KG1 (cell line): Measurements from ENCODE around the gene BPIFB6.
"Not testable (repeated sequence)": the region's sequence is repeated elsewhere in the genome, so short reads cannot be mapped to it uniquely, and the experiment has no call there.

Source experiments
- DNase-seq: peaks from one replicate; lab custom pipeline; 2025; lab: John Stamatoyannopoulos, UW

BPIFB6 gene

DNA sequence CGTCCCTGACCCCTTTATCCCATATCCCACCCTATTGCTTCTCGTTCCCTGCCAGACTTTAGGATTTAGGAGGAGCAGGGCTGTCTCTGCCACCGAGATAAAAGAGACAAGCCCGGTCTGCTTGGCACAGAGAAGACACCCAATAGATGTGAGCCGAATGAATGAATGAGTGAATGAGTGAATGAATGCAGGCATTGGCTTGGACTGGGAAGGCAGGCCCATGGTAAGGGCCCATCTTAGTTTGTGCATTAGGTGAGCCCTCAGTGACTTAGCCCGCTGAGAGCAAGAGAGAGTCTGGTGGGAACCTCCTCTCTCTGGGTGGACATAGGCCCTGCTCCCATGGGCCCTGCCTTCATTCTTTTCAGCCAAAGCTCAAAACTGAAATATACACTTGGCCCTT is 879 bp upstream of the BPIFB6 start:
- no peak for DNase-seq

DNA sequence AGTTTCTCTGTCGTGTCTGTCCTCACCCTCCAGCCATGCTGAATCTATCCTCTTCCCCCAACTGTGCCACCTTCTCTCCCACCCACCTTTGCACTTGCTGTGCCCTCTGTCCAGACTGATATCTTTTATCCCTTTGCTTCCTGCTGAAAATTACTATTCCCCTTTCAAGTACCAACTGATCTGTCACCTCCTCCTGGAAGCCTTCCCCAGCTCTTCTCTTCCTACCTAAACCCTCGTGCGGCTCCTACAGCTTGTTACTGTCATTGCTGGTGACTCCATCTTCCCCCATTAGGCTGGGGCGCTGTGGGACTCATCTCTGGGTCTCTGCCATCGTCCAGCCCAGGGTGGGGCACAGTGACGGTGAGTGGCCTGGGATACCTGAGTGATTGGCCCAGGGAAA is 1.1 kb downstream of the BPIFB6 start:
- no peak for DNase-seq

DNA sequence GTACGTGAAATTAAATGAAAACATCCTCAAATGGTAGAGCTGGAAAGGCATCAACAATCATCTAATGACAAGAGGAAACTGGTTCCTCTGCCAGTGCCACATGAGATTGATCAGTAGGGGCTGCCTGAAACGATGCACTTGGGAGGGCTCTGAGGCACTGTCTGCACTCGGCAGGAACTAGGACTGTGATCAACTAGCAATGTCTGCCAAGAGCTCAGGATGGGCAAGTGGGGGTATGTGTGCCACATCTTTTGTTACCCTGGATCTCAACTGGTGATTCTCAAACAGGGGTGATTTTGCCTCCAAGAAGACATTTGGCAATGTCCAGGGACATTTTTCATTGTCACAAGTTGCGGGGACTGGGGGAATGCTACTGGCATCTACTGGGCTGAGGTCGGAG is 1.9 kb downstream of the BPIFB6 start:
- no peak for DNase-seq

DNA sequence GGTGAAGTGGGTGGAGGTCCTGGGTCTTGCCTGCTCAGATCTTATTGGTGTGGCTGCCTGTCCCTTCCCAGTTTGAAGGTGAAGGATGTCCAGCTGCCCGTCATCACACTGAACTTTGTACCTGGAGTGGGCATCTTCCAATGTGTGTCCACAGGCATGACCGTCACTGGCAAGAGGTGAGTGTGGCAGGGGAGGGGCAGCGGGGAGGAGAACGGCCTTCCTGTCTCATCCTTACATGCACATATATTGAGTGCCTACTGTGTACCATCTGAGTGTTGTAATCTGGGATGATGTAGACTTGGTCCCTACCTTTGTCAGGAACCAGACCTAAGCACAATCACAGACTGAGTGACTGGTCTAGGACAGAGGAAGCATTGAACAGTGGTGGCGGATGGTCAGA is 2.7 kb downstream of the BPIFB6 start:
- DNase-seq: no peak

DNA sequence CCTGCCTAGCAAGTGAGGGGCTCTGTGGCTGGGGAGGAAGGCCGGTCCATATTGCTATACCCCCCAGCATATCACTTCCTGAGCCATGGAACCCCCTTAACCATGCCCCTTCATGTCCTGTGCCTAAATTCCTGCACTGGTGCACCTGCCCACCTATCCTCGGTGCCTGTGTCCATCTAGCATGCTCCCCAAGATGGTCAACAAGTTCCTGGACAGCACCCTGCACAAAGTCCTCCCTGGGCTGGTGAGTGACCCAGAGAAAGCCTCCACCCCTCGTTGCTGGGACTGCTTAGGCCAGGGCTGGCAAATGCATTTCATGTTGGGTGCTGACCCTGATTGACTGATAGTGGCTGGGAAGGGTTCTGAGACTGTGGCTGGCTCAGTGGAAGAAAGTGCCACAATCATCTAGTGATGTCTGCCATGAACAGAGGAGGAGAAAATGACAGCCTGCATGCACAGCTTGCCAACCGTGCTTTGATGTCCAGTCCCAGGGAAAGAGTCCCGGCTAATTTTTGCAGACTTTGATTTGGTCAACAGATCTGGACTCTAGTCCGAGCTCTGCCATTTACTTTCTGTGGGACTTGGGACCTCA is 3.5 kb downstream of the BPIFB6 start:
- no peak for DNase-seq

DNA sequence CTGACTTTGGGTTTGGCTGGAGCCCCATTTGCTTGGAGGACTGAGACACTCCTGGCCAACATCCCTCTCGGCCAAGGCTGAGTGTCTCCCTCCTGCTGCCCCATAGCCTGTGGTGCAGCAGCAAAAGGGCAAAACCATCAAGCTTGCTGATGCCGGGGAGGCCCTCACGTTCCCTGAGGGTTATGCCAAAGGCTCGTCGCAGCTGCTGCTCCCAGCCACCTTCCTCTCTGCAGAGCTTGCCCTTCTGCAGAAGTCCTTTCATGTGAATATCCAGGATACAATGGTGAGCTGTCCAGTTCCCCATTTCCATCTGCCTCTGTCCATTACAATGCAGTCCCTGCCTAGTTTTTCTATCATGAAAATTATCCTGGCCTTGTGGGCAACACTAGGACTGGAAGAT is 6.0 kb downstream of the BPIFB6 start:
- DNase-seq: no peak

DNA sequence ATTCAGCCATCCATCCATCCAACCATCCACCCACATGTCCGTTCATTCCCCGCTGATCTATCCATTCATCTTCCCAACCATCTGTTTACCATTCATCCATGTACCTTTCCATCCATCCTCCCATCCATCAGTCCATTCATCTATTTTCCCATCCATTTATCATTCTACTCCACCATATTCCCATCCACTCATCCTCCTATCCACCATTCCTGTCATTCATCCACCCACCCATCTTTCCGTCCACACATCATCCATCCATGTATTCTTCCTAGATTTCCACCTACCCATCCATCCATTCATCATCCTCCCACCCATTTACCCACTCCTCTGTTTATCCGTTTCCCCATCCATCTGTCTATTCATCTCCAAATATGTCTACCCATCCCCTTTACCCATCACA is 6.8 kb downstream of the BPIFB6 start:
- DNase-seq: no peak

DNA sequence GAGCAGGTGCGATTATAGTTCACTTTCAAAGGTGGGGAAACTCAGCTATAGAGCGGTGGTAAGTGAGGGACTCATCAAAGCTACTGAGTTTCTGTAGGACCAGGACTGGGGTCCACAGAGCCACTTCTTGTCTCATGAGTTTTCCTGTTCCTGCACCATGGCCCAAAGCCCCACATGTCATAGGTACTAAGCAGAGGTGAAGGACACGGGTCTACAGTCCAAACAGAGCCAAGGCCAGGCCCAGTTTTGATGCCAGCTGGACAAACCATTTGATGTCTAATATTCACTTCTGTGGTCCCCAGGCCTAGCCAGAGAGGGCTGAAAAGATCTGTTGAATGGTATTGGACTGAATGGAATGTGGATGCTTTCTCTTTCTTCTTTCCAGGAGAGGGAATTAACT is 11.0 kb downstream of the BPIFB6 start:
- no peak for DNase-seq

DNA sequence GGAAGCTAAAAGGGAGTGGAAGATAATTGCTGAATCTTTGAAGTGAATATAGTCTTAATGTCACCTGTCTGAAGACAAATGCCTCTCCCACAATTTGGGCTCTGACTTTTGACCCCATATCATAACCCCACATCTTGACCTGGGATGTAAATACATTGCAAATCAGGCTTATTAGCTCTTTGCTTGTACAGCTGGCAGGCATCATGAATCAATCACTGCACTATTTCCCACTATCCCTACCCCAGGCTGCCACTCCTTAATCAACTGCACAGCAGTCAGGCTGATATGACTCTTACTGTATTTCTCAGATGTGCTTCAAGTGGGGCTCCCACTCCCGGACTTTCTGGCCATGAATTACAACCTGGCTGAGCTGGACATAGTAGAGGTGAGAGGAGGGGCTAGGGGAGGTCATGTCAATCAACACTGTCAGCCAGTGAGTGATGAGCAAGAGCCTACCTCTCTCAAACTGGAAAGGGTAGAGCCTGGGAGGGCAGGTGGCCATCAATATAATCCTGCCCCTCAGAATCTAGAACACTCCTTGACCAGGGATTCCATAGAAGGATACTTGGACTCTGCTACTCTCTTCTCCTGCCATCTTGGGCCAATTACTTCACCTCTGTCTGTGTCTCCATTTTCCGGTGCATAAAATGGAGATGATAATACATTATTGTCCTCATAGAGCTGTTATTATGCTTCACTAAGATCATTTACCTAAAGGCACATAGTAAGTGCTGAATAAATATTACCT is 11.7 kb downstream of the BPIFB6 start:
- no peak for DNase-seq

DNA sequence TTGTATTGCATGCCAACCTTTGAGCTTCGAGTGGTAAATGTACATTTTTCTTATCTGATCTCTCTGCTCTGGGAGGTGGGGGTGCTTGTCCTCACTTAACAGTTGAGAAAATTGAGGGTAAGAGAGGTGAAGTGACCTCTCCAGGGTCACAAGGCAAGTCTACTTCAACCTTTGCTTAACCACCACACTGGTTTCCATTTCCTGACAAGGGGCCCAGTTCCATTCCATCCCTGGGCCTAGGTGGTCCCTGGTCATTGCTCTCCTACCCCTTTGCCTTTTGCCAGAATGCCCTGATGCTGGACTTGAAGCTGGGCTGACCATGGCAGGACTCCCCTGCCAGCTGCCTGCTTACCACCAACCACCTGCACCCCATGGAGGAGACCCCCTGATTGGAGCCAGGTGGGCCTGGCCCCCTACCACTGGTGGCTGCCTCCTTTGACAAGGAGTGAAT is 12.3 kb downstream of the BPIFB6 start:
- DNase-seq: no peak

DNA sequence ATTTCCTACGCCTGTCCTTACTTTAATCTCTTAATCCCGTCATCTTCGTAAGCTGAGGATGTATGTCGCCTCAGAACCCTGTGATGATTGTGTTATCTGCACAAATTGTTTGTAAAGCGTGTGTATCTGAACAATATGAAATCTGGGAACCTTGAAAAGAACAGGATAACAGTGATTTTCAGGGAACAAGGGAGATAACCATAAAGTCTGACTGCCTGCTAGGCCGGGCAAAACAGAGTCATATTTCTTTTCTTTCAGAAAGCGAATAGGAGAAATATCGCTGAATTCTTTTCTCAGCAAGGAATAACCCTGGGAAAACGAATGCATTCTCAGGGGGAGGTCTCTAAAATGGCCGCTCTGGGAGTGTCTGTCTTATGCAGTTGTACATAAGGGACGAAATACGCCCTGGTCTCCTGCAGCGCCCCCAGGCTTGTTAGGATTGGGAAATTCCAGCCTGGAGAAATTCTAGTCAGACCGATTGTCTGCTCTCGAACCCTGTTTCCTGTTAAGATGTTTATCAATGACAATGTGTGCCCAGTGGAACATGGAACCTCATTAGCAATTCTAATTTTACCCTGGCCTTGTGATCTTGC is 13.8 kb downstream of the BPIFB6 start:
- DNase-seq: not testable (repeated sequence)

DNA sequence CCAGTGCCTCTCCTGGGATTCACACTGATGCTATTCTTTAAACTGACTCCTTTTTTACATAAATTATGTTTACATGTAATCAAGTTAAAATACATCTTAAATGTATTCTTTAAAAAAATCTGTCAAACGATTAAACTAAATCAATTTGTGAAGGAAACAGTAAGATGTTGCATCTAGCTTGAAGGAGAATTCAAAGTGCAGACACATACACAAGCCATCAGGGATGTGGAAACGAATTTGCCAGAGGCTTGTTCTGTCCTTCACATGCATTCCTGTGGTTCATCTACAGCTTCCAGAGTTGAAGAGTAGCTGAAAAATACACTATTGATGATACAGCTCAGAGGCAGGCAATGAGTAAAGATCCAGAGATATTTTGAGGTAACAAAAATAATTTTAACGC is 15.0 kb downstream of the BPIFB6 start:
- DNase-seq: no peak

DNA sequence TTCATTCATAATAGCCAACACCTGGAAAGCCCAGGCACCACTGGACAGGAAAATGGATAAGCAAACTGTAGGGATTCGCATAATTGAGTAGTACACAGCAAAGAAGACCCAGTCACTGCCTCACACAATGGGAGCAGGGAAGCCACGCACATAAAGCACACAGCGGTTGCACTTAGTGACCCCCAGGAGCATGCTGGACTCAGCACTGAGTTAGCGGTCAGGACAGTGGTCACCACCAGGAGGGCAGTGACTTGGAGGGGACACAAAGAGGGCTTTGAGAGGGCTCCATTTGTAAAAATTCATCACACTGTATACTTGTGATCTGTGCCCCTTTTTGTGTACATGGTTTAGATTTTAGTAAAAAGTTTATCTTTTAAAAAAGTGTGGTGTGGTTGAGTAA is 19.9 kb downstream of the BPIFB6 start:
- DNase-seq: no peak

DNA sequence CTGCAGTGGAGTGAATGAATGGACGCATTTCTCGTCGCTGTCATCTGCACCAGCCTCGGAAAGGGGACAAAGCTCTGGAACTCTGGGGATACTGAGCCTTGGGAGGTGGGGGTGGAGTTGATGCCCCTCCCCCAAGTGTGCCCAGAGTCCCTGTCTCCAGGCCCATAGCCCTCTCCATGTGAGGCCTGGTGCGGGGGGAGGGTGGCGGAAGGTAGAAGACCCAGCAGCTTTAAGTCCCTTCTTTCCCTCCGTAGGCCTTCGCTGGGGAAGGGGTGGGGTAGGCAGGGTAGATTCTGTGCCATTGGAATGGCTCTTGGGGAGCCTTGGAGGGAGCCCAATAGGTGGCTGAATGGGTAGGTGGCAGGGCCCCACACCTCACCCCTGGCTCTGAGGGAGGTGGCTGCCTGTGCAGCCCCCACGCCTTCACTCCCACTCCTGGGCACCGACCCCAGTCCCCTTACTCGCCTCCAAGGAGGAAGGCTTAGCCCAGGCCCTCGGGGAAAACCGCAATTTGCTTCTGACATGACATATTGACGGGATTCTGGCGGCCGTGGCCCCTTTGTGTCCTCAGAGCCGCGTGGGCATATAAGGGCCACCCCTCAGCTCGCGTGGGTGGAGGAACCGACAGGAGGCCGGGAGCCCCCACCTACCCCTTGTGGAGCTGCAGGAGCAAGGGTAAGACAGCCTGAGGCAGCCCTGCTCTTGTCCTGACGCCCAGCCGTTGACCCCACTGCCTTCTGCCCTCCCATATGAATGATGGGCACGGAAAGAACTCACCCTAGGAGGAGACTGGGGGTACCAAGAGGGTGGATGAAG is 22.1 kb downstream of the BPIFB6 start, which contains the start of gene BPIFB3:
BPIFB3 (plus strand) TSS at position 613 of the 816 bp plus-strand sequence. CDS start 1,533 bp downstream, outside the sequence.
- no peak for DNase-seq

DNA sequence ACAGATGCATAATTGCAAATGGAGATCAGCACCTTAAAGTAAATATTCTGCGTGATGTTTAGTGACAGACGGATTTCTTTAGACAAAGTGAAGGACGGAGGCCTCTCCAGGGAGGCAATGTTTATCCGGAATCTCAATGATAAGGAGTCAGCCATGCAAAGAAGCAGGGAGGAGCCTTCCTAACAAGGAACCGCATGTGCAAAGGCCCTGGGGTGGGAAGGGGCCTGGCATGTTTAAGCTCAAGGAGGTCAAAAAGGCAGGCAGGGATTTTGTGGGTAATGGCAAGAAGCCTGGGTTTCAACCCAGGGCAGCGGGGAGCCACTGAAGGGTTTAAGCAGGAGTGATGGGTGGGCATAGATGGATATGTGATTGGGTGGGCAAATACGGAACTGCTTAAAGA is 22.9 kb downstream of the BPIFB6 start:
- no peak for DNase-seq

DNA sequence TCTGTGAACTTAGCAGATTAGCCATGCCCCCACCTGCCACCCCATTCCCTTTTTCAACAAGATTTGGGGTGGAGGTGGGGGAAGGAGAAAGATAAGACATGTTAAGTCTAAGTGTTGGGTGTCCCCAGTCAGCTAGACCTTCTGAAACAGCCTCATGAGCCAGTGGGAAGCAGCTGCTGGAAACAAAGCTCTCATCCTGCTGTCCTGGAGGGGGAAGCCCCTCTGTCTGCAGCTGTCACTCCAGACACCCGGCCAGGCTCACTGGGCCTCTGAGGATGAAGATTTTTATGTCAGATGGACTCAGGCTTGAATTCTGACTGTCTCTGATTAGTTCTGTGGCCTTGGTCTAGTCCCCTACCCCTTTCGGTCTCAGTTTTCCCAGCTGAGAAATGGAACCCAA is 23.3 kb downstream of the BPIFB6 start:
- no peak for DNase-seq

DNA sequence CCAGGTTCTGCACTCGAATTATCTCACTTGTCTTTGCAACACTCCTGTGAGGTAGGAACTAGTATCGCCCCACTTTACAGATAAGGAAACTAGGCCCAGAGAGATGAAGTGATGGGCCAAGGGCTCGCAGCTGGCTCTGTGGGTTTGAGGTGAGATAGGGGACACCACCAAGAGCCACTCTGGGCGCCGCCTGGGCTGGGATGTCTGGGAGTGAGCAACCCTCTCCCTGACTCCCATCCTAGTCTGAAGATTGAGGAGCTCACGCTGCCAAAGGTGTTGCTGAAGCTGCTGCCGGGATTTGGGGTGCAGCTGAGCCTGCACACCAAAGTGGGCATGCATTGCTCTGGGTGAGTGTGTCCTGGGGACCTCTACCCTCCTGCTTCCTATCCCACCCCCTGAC is 27.7 kb downstream of the BPIFB6 start:
- DNase-seq: no peak

DNA sequence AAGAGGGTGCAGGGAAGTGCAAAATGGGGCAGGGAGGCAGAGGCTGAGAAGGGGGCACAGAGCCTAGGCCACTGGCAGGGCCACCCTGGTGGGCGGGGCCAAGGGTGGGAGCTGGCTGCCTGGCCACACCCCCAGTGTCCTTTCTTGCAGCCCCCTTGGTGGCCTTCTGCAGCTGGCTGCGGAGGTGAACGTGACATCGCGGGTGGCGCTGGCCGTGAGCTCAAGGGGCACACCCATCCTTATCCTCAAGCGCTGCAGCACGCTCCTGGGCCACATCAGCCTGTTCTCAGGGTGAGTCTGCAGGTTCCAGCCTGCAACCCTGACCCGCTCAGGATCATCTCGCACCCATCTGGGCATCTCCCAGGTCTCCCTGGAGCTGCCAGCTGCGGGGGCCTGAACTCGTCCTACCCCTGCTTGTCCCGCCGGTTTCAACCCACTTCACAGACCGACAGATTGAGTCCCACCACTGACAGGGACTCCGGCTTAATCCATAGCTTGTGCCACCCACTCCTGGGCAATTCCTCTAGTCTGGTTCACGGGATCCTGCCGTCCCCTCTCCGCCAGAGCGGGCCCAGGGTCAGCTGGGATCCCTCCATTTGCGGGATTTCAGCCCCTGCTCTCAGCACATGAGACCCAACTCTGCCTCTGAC is 28.4 kb downstream of the BPIFB6 start:
- DNase-seq: no peak

DNA sequence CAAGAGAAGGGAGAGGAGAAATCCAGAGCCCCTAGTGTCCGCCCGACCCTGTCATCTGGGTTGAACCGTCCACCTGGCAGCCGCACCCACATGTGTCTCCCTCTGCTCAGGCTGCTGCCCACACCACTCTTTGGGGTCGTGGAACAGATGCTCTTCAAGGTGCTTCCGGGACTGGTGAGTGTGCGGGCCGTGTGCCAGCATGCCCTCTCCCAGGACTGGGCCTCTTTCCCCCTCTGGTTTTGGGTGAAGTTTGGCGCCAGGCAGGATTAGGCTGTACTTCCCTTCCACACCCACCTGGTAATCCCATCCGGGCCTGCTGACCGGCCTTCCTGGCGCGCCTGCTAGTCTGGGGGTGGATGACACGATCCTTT is 30.2 kb downstream of the BPIFB6 start:
- DNase-seq: no peak

DNA sequence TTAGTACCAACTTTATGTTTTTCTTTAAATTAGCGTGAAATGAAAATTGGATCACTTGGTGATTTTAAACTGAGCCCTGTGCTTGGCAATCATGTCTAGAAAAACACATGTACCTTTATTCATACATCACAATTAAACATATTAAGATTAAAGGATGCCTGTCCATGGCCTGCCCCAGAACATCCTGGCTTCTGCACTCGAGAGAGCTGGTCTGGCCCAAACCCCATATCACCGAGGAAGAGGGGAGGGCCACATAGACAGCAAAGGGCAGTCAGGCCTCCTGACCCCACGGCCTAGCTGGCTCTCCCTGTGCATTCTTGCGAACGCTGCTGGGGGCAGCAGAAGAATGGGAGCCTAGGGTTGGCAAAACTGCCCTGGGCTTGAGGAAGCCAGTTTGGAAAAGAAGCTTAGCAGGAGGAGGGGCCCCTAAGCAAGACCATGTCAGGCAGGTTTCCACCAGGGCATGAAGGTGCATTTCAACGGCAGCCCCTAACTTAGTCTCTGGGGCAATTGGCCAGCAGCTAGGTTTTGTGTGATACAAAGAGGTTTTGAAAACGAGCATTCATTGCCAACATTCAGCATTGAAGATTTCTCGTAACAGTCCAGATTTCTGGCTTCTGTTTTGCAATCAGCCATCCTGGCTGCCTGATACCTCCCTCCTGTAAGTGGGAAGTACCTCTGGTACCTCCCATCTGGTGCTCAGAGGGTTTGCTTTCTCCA is 30.8 kb downstream of the BPIFB6 start:
- no peak for DNase-seq

DNA sequence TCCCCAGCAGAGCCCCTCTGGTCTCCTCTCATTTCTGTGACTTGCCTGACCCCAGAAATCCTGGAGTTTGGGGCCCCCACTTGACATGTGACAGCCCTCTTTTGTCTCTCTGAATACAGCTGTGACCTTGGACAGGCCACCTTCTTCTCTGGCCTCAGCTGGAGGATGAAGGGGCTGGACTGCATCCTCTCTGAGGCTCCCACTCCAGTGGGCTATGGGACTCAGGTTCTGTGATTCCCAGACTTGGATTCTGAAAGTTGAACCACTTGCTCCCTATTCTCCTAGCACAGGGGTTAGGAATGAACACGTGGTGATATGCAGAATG is 31.3 kb downstream of the BPIFB6 start:
- no peak for DNase-seq

DNA sequence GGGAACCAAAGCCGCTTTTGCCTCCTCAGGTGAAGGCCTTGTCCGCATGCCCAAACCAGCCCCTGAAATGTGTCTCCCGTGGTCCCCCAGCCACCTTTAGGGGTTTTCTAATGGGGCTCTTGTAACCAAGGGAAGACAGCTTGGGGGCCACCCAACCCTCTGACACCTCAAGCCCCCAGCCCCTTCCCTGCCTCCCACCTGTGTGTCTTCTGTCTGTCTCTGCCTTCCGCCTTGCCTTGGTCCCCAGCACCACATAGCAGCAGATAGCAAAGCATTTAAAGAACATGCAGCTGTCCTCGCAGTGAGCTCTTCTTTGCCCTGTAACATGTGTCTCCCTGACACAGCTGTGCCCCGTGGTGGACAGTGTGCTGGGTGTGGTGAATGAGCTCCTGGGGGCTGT is 31.8 kb downstream of the BPIFB6 start:
- DNase-seq: no peak
